ENCODE results near the gene GLI2. TPM values are rescaled to one million over a fixed set of nuclear protein-coding genes. Genes with fewer than 3 reads are reported as not detected.
A peak's percentile ranks its signal among the peaks of the same experiment; 100 is the strongest.

Gene GLI2
- total RNA-seq, 1 donor from 2014 or later, result 33.2 TPM

DNA sequence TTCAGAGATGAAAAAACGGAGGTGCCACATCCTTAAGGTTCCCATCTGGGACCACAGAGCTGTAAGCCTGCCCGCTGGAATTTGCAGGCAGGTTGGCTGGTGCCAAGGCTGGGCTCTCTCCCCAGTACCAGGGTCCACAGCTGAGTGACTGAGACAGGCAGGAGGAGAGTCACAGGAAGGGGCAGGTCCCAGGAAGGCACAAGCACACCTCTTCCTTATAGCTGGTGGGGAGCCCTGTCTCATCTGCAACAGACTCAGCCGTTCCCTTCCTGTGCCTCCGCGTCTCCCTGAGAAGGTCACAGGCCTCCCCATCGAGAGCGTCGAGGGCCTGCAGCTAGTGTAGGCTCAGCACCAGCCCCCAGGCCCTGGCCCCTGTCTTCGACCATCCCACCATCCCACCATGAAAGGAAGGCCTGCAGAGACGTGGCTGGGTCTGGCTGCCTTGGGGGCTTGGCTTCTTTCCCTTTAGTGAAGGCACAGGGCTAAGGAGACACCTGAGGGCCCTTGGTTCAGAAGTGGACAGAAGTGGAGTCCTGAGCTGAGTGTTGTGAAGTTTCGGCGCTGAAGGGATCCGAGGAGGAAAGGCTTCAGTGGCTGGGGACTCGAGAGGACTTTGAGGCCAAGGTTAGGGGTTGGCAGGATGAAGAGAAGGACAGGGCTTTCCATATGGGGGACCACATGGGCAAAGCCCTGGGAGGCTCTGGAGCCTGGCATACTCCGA is 26.8 kb downstream of the GLI2 start:
- Mint-ChIP-seq H3K36me3 (ENCODE audit: unreplicated experiment) (no peaks in the 10 kb centered on the region), H3K4me3 (ENCODE audit: unreplicated experiment) (no peak overlapping the region), H3K9me3 (ENCODE audit: unreplicated experiment) (no peaks in the 10 kb centered on the region), H3K4me1 (ENCODE audit: unreplicated experiment) (peaks cover 87% of the 10 kb centered on the region), H3K27ac (ENCODE audit: unreplicated experiment) (no peak overlapping the region), H3K27me3 (ENCODE audit: unreplicated experiment) (no peaks in the 10 kb centered on the region)
- DNase-seq (ENCODE audit: extremely low spot score, unreplicated experiment), result no peak
- TF ChIP-seq, protein P1, sequence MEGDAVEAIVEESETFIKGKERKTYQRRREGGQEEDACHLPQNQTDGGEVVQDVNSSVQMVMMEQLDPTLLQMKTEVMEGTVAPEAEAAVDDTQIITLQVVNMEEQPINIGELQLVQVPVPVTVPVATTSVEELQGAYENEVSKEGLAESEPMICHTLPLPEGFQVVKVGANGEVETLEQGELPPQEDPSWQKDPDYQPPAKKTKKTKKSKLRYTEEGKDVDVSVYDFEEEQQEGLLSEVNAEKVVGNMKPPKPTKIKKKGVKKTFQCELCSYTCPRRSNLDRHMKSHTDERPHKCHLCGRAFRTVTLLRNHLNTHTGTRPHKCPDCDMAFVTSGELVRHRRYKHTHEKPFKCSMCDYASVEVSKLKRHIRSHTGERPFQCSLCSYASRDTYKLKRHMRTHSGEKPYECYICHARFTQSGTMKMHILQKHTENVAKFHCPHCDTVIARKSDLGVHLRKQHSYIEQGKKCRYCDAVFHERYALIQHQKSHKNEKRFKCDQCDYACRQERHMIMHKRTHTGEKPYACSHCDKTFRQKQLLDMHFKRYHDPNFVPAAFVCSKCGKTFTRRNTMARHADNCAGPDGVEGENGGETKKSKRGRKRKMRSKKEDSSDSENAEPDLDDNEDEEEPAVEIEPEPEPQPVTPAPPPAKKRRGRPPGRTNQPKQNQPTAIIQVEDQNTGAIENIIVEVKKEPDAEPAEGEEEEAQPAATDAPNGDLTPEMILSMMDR (IDR thresholded peaks at IDR 0.05), result no peak

DNA sequence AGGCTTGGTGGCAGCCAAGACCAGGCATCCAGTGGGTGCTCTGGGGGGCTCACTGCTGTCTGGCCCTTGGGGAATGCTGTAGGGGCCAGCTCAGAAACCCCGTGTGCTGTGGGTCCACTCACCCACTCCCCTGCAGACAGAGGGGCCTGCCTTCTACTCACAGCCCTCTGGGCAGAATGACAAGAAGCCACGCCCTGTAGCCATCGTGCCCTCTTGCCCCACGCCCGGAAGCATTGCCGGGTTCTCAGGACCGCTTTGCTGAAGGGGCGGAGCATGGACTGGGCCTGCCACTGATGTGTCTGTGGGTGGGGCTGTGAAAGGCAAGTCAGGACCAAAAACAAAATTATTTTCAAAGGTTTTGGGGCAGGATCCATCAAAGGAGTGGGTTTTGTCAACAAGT is 27.8 kb downstream of the GLI2 start:
- Mint-ChIP-seq H3K4me3 (ENCODE audit: unreplicated experiment) (no peak overlapping the region), H3K36me3 (ENCODE audit: unreplicated experiment) (no peaks in the 10 kb centered on the region), H3K27ac (ENCODE audit: unreplicated experiment) (no peak overlapping the region), H3K4me1 (ENCODE audit: unreplicated experiment) (peaks cover 85% of the 10 kb centered on the region), H3K27me3 (ENCODE audit: unreplicated experiment) (no peaks in the 10 kb centered on the region), H3K9me3 (ENCODE audit: unreplicated experiment) (no peaks in the 10 kb centered on the region)
- TF ChIP-seq, protein P1 (IDR thresholded peaks at IDR 0.05), result no peak
- DNase-seq (ENCODE audit: extremely low spot score, unreplicated experiment), result no peak

- H3K36me3 Mint-ChIP-seq (ENCODE audit: unreplicated experiment), result no peaks in the 10 kb centered on the region
- peaks cover 84% of the 10 kb centered on the region for H3K4me1 Mint-ChIP-seq (ENCODE audit: unreplicated experiment)
- H3K27ac Mint-ChIP-seq (ENCODE audit: unreplicated experiment), result no peak overlapping the region
- no peak overlapping the region for H3K4me3 Mint-ChIP-seq (ENCODE audit: unreplicated experiment)
- H3K27me3 Mint-ChIP-seq (ENCODE audit: unreplicated experiment), result no peaks in the 10 kb centered on the region
- H3K9me3 Mint-ChIP-seq (ENCODE audit: unreplicated experiment), result no peaks in the 10 kb centered on the region
- TF ChIP-seq, protein P1 (IDR thresholded peaks at IDR 0.05), result no peak
- DNase-seq (ENCODE audit: extremely low spot score, unreplicated experiment), result no peak
Observed at GRCh38 chr2:120763931-120764330, 28.3 kb downstream of the GLI2 start.

DNA sequence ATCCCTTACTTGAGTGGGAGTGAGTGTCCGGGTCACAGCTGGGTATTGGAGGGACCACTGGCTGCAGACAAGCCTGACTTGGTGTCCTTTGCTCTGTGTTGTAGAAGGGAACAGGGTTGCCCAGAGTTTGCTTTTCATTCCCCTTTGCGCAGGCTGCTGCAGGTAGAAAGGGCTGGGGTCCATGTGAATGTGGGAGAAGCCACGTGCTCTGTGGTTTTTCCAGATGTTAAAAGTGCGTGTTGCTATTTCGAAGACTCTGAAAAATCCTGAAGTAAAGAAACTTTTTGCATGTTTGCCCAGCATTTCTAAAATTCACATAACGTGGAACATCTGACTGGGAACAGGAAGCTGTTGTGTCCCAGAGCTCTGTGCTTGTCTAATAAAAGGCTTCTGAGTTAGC is 28.8 kb downstream of the GLI2 start:
- Mint-ChIP-seq H3K4me3 (ENCODE audit: unreplicated experiment) (no peak overlapping the region), H3K27me3 (ENCODE audit: unreplicated experiment) (no peaks in the 10 kb centered on the region), H3K36me3 (ENCODE audit: unreplicated experiment) (no peaks in the 10 kb centered on the region)

GRCh38 chr2:120764991-120765677 is 29.5 kb downstream of the GLI2 start:
- H3K27me3 Mint-ChIP-seq (ENCODE audit: unreplicated experiment), result no peaks in the 10 kb centered on the region
- TF ChIP-seq, protein P1 (IDR thresholded peaks at IDR 0.05), result no peak
- DNase-seq (ENCODE audit: extremely low spot score, unreplicated experiment), result no peak
- peaks cover 76% of the 10 kb centered on the region for H3K4me1 Mint-ChIP-seq (ENCODE audit: unreplicated experiment)
- H3K27ac Mint-ChIP-seq (ENCODE audit: unreplicated experiment), result peak overlapping the region; percentile 92
- no peak overlapping the region for H3K4me3 Mint-ChIP-seq (ENCODE audit: unreplicated experiment)
- no peaks in the 10 kb centered on the region for H3K9me3 Mint-ChIP-seq (ENCODE audit: unreplicated experiment)
- H3K36me3 Mint-ChIP-seq (ENCODE audit: unreplicated experiment), result no peaks in the 10 kb centered on the region

More for the DNA sequence above, 28.8 kb downstream of the GLI2 start:
- peaks cover 78% of the 10 kb centered on the region for H3K4me1 Mint-ChIP-seq (ENCODE audit: unreplicated experiment)
- TF ChIP-seq, protein P1 (IDR thresholded peaks at IDR 0.05), result no peak
- peak overlapping the region; percentile 92 for H3K27ac Mint-ChIP-seq (ENCODE audit: unreplicated experiment)
- H3K9me3 Mint-ChIP-seq (ENCODE audit: unreplicated experiment), result no peaks in the 10 kb centered on the region
- no peak for DNase-seq (ENCODE audit: extremely low spot score, unreplicated experiment)

Measured in osteocyte (in vitro differentiated cells).